Activated T-helper 1 cell treated with anti-CD3 and anti-CD28 coated beads, Interleukin-2, amount 50 U/mL, for 16 hours (primary cell): ENCODE measurements around the gene GRM8.

Experiments used
- DNase-seq, 2 donors: peaks; one replicate each; pipeline ENCODE4 v3.0.0-alpha.2; 2020; ENCODE audit warnings: low read depth in 1 of 2, low spot score in 1 of 2

The GRM8 gene

GRCh38 chr7:127035203-127035849 is 217.4 kb downstream of the GRM8 start:
- no peak for DNase-seq

DNA sequence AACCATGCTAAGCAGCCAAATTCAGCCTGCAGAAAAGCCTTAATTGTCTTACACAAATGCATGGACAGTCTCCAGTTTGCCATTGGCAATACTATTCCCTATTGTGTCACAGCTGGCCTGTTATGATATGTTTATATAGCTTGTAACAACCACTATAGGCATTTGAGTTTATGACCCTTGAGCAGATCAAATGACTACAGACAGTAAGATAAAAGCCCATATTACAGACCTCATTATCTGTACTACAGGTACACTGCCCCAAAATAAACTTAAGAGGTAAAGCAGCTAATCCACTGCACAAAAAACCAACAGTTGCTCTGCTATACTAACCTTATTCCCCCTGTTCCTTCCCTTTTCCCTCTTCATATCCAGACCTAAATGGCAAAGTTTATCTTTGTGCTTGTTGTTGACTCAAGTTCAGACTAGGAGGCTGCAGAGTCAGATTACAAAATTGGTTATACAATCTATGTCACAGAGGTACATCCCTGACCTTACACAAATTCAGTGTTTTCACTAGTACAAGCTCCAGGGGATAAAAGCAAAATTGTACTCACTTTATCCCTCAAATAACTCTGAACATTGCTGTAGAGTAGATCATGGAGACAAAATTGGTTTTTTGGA is 218.4 kb downstream of the GRM8 start:
- DNase-seq: no peak

DNA sequence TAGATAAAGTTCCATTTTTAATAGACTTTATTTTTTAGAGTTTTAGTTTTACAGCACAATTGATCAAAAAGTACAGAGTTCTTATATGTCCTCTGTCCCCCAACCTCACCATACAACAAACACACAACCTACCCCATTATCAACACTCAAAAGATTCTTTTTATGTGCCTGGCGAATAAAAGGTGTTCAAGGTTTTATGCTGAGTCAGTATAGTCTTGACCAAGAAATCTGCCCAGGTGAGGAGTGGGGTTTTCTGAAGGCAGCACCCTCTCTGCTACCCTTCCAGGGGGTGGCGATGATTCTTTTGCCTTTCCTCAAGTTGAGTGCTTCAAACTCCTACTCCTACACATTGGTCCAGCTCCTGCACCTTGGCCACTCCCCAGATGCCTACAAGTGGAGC is 222.9 kb downstream of the GRM8 start:
- no peak for DNase-seq

- no peak for DNase-seq
These were observed 230.9 kb downstream of the GRM8 start for GRCh38 chr7:127021857-127022256.

GRCh38 chr7:127021019-127021738 is 231.6 kb downstream of the GRM8 start:
- no peak for DNase-seq

GRCh38 chr7:127018889-127019288 is 233.9 kb downstream of the GRM8 start:
- no peak for DNase-seq

GRCh38 chr7:127017196-127017595 is 235.5 kb downstream of the GRM8 start:
- no peak for DNase-seq

- no peak for DNase-seq
These were observed 252.0 kb downstream of the GRM8 start for GRCh38 chr7:127000725-127001124.

DNA sequence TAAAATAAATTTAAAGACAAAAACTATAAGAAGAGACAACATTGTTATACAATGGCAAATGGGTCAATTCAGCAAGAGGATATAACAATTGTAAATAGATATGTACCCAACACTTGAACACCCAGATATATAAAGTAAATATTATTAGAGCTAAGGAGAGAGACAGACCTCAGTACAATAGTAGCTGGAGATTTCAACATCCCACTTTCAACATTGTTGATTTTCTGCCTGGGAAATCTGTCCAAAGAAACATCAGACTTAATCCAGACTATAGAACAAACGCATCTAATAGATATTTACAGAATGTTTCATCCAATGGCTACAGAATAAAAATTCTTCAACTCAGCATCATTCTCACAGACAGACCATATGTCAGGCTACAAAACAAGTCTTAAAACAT is 256.1 kb downstream of the GRM8 start:
- no peak for DNase-seq

- DNase-seq: no peak
These were observed 259.0 kb downstream of the GRM8 start for GRCh38 chr7:126993626-126994213.

GRCh38 chr7:126988022-126988421 is 264.7 kb downstream of the GRM8 start:
- DNase-seq: no peak

- DNase-seq: no peak
These were observed 273.0 kb downstream of the GRM8 start for GRCh38 chr7:126979722-126980121.

- DNase-seq: no peak
These were observed 273.9 kb downstream of the GRM8 start for GRCh38 chr7:126978865-126979264.

- no peak for DNase-seq
These were observed 279.7 kb downstream of the GRM8 start for GRCh38 chr7:126973066-126973465.

DNA sequence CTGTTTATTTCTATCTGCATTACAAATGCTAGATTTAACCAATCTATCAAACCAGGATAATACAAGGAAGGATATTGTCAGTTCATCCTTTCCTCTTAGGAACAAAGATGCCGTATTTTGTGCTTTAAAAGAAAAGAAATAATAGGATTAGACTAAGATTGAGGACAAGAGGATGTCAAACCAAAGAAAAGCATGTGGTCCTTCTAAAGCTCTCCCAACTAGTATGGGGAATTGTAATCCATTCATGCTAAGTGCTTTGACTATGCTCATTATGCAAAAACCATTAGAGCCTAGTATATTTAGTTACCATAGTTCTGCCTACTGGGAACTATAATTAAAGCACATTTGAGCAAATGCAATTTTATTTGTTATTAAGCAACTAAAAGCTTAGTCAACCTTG is 280.2 kb downstream of the GRM8 start:
- no peak for DNase-seq

DNA sequence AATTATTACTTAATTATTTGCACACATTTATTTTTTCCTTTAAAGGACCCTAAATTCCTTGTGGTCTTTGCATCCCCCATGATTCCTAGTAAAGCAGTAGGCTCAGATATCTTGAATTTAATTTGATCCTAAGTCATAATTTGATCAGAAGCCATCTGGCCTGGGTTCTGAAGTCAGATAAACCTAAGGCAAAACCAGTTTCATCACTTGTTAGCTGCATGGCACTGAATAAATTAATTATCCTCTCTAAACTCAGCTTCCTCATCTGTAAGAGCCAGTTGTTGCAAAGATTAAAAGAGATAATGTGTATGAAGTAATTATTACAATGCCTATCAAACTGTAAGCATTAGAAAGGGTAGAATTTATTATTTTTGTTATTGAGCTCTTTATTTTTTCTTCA is 293.1 kb downstream of the GRM8 start:
- no peak for DNase-seq

DNA sequence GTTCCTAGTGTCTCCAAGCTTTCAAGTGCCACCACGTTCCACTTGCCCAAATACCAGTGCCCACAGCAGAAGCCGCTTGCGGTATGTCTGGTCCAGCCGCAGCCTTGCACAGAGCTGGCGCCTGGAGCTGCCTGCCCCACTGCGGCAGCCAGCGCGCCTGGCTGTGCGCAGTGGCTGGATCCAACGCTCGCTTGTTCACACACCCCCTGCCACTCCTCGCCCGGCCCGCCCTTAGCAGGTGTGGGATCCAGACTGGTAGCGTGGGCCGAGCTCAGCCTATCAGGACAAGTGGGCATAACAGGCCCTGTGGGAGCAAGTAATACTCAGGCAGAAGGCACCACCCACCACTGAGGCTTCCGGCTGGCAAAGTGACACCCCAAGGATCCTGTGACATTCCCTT is 294.4 kb downstream of the GRM8 start:
- no peak for DNase-seq

- DNase-seq: no peak
These were observed 295.3 kb downstream of the GRM8 start for GRCh38 chr7:126957443-126957842.

- DNase-seq: no peak
These were observed 299.3 kb downstream of the GRM8 start for GRCh38 chr7:126953461-126953860.

DNA sequence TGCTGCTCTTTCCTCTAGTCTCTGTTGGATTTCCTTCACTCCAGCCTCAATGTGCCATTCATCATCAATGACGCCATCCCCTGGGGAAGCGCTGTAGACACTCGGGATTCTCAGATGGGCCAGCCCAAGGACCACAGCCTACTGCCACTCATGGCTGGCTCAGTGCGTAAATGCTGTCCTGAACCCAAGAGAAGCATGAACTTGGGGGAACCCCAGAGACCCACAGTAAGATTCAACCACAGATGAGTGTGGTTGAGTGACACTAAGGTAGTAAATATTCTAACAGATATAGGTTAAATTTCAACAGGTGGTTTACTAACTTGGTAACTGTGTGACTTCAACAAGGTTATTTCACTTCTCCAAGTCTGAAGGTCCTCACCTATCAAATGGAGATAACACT is 304.1 kb downstream of the GRM8 start:
- no peak for DNase-seq

- DNase-seq: no peak
These were observed 311.9 kb downstream of the GRM8 start for GRCh38 chr7:126940723-126941307.

- DNase-seq: no peak
These were observed 315.6 kb downstream of the GRM8 start for GRCh38 chr7:126937171-126937570.
